Lung (tissue), 12 donors: ENCODE results near the gene HELZ2. TPM values are rescaled to one million over a fixed set of nuclear protein-coding genes. Genes with fewer than 3 reads are reported as not detected.
"Not testable (repeated sequence)": the region's sequence is repeated elsewhere in the genome, so short reads cannot be mapped to it uniquely, and the experiment has no call there.

Source experiments
- ATAC-seq: fragments of 200-7000 bp; cut with Tn5 transposase; one replicate; pipeline ENCODE4 v1.9.1; 2020; ENCODE audit warnings: moderate number of reproducible peaks; ENCODE audit not compliant: insufficient read depth, low FRiP score
- DNase-seq, 3 donors: peaks; one replicate each; pipeline ENCODE4 v3.0.0-alpha.2; 2013 to 2017
- H3K27ac ChIP-seq, 2 donors: one replicate each; pipeline ENCODE4 v1.5.1; 2013; ENCODE audit warnings: mild to moderate bottlenecking in 2 of 2, moderate library complexity in 2 of 2, control low read depth in 1 of 2, inconsistent platforms in 1 of 2, low read depth in 1 of 2, low read length in 1 of 2
- H3K27me3 ChIP-seq, 3 donors: one replicate each; pipeline ENCODE4 v1.5.1; 2013; ENCODE audit warnings: low read length in 2 of 3; ENCODE audit not compliant: control insufficient read depth in 3 of 3, insufficient read depth in 3 of 3
- H3K36me3 ChIP-seq, 4 donors: one replicate each; pipeline ENCODE4 v1.5.1; 2013; ENCODE audit warnings: low read length in 4 of 4, mild to moderate bottlenecking in 1 of 4, moderate library complexity in 1 of 4; ENCODE audit not compliant: control insufficient read depth in 4 of 4, insufficient read depth in 4 of 4
- H3K4me1 ChIP-seq, 5 donors: one replicate each; pipeline ENCODE4 v1.5.1; 2013; ENCODE audit warnings: low read length in 5 of 5, mild to moderate bottlenecking in 2 of 5, moderate library complexity in 1 of 5; ENCODE audit not compliant: control insufficient read depth in 5 of 5, insufficient read depth in 5 of 5
- H3K4me3 ChIP-seq: one replicate; pipeline ENCODE4 v1.5.1; 2013; ENCODE audit warnings: mild to moderate bottlenecking, control low read depth, moderate library complexity
- H3K9ac ChIP-seq, 2 donors: one replicate each; pipeline ENCODE4 v1.5.1; 2013; ENCODE audit warnings: low read length in 2 of 2, control low read depth in 1 of 2; ENCODE audit not compliant: insufficient read depth in 1 of 2
- H3K9me3 ChIP-seq, 4 donors: one replicate each; pipeline ENCODE4 v1.5.1; 2013; ENCODE audit warnings: low read length in 3 of 4, mild to moderate bottlenecking in 1 of 4, moderate library complexity in 1 of 4; ENCODE audit not compliant: control insufficient read depth in 4 of 4, insufficient read depth in 3 of 4
- CTCF ChIP-seq: IDR thresholded peaks from 2 replicates; pipeline ENCODE4 v1.5.1; 2012; ENCODE audit warnings: mild to moderate bottlenecking; ENCODE audit errors: control extremely low read depth, extremely low read depth
- WGBS, 2 donors: extraction: QIAGEN DNeasy Blood & Tissue Kit; methylation state at CpG; one replicate each; pipeline ENCODE4 v1.1.7; 2013; 5-methylcytosine and 5-hydroxymethylcytosine counted together
- polyA plus RNA-seq, 2 donors: library from polyadenylated mRNA; stranded (reverse); fragments of 200-250 nt; gene quantifications; one replicate each; pipeline ENCODE4 v1.2.1, GENCODE V29; 2013
- total RNA-seq, 2 donors: library from RNA; depleted of rRNA in 1 of 2; stranded (reverse); fragments of >200 nt in 1 of 2; gene quantifications; one replicate each; pipeline ENCODE4 v1.2.1, GENCODE V29; 2014 to 2021
- donor health status: control.
- donor health status: control.
- donor health status: Bipolar disorder and iron deficiency.
- donor health status: healthy.
- donor health status: DM: yes; HTN: yes; CAD: no.

HELZ2 gene
- total and polyA plus RNA-seq, 4 donors = 9.0 to 47.2 (median 25.4) TPM

DNA sequence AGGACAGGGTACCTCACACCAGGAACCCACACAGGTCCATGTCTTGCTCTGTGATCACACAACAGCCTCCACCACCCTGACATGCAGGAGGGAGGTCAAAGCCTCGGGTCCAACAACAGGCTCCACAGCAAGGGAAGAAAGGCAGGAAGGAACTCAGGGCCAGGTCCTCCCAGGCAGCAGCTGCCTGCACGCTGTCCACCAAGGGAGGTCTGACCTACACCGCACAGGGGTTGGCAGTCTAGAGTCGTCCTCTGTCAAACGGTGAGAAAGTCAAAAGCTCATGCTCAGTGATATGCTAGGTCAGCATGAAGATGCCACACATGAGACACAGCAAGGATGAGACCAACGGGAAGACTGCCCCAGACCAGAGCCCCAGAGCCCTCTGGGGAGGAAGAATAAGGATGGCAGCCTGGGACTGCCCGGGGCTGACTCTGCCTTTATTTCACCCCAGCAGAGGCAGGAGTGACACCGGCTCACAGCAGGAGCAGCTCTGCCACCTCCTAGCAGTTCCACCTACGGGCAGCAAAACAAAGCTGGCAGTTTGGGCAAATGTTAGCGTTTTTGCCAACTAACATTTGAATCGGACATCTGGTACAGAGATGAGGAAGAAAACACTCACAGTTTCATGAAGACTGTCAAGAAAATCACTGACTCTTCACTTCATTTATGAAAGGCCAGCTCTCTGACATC, 44.4 kb upstream of the HELZ2 start:
- Histone ChIP-seq H3K27ac (no peak overlapping the region), H3K36me3 (peaks cover 0 to 33% (median 15%) of the 10 kb centered on the region in 4 donors), H3K9ac (no peak overlapping the region), H3K4me1 (no peaks in the 10 kb centered on the region), H3K27me3 (no peaks in the 10 kb centered on the region), H3K9me3 (no peaks in the 10 kb centered on the region), H3K4me3 (no peak overlapping the region)
- no peak for ATAC-seq
- 87 to 89% methylated on average over 11 of the region's 11 CpGs for WGBS, 2 donors
- no peak for DNase-seq
- TF ChIP-seq CTCF = no peak

DNA sequence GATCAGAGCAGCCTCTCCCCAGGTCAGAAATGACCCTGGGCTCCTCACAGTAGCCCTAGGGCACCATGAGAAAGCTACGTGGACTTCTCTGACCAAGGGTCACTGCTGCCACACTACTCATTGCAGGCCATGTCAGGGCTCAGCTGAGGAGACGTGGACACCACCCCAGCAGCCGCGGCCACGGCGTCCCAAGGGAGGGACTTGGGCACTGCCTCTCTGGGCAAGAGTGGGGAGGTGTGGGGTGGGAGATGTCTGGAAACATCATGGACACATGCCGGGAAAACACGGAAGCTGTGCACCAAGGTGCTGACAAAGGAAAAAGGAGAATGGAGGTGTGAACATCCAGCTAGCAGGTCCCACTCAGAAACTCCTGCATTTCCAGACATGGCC, 43.8 kb upstream of the HELZ2 start:
- TF ChIP-seq CTCF = no peak
- no peak overlapping the region for H3K4me3 ChIP-seq
- peaks cover 0 to 33% (median 15%) of the 10 kb centered on the region in 4 donors for H3K36me3 ChIP-seq
- H3K4me1 ChIP-seq = no peaks in the 10 kb centered on the region
- ATAC-seq (no peak), DNase-seq (no peak)
- 83 to 98% methylated on average over 8 of the region's 8 CpGs for WGBS, 2 donors
- H3K9me3 ChIP-seq = no peaks in the 10 kb centered on the region
- no peaks in the 10 kb centered on the region for H3K27me3 ChIP-seq
- H3K9ac ChIP-seq = no peak overlapping the region
- no peak overlapping the region for H3K27ac ChIP-seq

DNA sequence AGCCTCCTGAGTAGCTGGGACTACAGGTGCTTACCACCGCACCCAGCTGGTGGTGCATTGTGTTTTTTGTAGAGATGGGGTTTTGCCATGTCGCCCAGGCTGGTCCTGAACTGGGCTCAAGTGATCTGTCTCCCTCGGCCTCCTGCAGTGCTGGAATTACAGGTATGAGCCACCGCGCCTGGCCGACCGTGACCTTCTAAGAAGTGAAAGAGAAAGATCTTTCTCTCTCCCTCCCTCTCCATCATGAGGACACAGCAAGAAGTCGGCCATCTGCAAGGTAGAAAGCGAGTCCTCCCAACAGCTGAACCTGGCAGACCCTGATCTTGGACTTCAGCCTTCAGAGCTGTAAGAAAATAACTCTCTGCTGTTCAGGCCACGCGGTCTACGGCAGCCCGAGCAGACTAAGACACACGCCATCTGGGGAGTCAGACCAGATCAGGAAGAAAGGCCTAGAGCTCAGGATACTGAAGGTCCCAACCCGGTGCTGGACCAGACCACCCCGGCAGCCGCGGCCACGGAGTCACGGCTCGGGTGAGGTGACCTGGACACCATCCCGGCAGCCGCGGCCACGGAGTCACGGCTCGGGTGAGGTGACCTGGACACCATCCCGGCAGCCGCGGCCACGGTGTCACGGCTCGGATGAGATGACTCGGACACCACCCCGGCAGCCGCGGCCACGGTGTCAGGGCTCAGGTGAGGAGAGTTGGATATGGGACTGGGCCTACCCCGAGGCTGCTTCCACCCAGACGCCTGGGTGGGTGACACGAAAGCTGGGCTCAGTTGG, 43.2 kb upstream of the HELZ2 start:
- no peak for TF ChIP-seq CTCF
- Histone ChIP-seq H3K4me1 (no peaks in the 10 kb centered on the region), H3K9me3 (no peaks in the 10 kb centered on the region), H3K9ac (no peak overlapping the region), H3K4me3 (no peak overlapping the region), H3K27ac (no peak overlapping the region), H3K36me3 (peaks cover 0 to 36% (median 15%) of the 10 kb centered on the region in 4 donors), H3K27me3 (no peaks in the 10 kb centered on the region)
- ATAC-seq = no peak
- DNase-seq = no peak
- 96 to 97% methylated on average over 41 of the region's 41 CpGs for WGBS, 2 donors

GRCh38 chr20:63613863-63614594, 40.0 kb upstream of the HELZ2 start:
- not testable (repeated sequence) for H3K27ac ChIP-seq, H3K4me1 ChIP-seq, H3K9me3 ChIP-seq, ATAC-seq, H3K9ac ChIP-seq, H3K4me3 ChIP-seq, H3K27me3 ChIP-seq, DNase-seq
- H3K36me3 ChIP-seq = peaks cover 0 to 33% (median 15%) of the 10 kb centered on the region in 4 donors
- 82 to 95% methylated on average over 18 of the region's 18 CpGs for WGBS, 2 donors
